H9 (cell line): ENCODE results near the gene PVR. TPM values are rescaled to one million over a fixed set of nuclear protein-coding genes. Genes with fewer than 3 reads are reported as not detected.

Experiments
- DNase-seq: peaks from one replicate; pipeline ENCODE4 v3.0.0-alpha.2; 2017
- H2AFZ ChIP-seq: one replicate; pipeline ENCODE4 v1.6.1; 2013; ENCODE audit warnings: mild to moderate bottlenecking, low read length, control low read depth, moderate library complexity
- H2AK5ac ChIP-seq: 2 replicates; pipeline ENCODE4 v1.6.1; 2013; ENCODE audit warnings: low read length, control low read depth, mixed read lengths; ENCODE audit not compliant: insufficient read length
- H2BK120ac ChIP-seq: one replicate; pipeline ENCODE4 v1.6.1; 2013; ENCODE audit warnings: low read depth, mild to moderate bottlenecking, low read length, control low read depth, inconsistent platforms; ENCODE audit not compliant: poor library complexity, severe bottlenecking
- H2BK12ac ChIP-seq: 2 replicates; pipeline ENCODE4 v1.6.1; 2013; ENCODE audit warnings: low read length, control low read depth, mixed read lengths, low read depth; ENCODE audit not compliant: insufficient read length
- H2BK15ac ChIP-seq: 2 replicates; pipeline ENCODE4 v1.6.1; 2013; ENCODE audit warnings: low read depth, low read length, control low read depth
- H2BK20ac ChIP-seq: one replicate; pipeline ENCODE4 v1.6.1; 2013; ENCODE audit warnings: low read depth, mild to moderate bottlenecking, low read length, control low read depth, inconsistent platforms; ENCODE audit not compliant: poor library complexity, severe bottlenecking
- H2BK5ac ChIP-seq: 2 replicates; pipeline ENCODE4 v1.6.1; 2013; ENCODE audit warnings: low read length, control low read depth, mixed read lengths; ENCODE audit not compliant: insufficient read length
- H3K14ac ChIP-seq: 2 replicates; pipeline ENCODE4 v1.6.1; 2013; ENCODE audit warnings: low read length, control low read depth; ENCODE audit not compliant: insufficient read depth
- H3K18ac ChIP-seq: 2 replicates; pipeline ENCODE4 v1.6.1; 2013; ENCODE audit warnings: low read depth, mild to moderate bottlenecking, mixed read lengths, low read length, control low read depth; ENCODE audit not compliant: insufficient read length
- H3K23ac ChIP-seq: 2 replicates; pipeline ENCODE4 v1.6.1; 2013; ENCODE audit warnings: low read length, control low read depth, mixed read lengths, low read depth; ENCODE audit not compliant: insufficient read length
- H3K23me2 ChIP-seq: 2 replicates; pipeline ENCODE4 v1.6.1; 2013; ENCODE audit warnings: low read depth, mild to moderate bottlenecking, mixed read lengths, low read length, control low read depth; ENCODE audit not compliant: insufficient read length, poor library complexity, severe bottlenecking
- H3K27ac ChIP-seq: 2 replicates; pipeline ENCODE4 v1.5.1; 2013; ENCODE audit warnings: low read length, control low read depth, mixed read lengths, low read depth; ENCODE audit not compliant: insufficient read length
- H3K27me3 ChIP-seq: 2 replicates; pipeline ENCODE4 v1.6.1; 2013; ENCODE audit warnings: low read length, control low read depth, inconsistent platforms; ENCODE audit not compliant: insufficient read depth
- H3K4ac ChIP-seq: 2 replicates; pipeline ENCODE4 v1.6.1; 2013; ENCODE audit warnings: low read depth, mild to moderate bottlenecking, control low read depth, inconsistent platforms, low read length, moderate library complexity
- H3K4me1 ChIP-seq: 2 replicates; pipeline ENCODE4 v1.6.1; 2013; ENCODE audit warnings: low read length, control low read depth, inconsistent platforms; ENCODE audit not compliant: insufficient read depth
- H3K4me2 ChIP-seq: 2 replicates; pipeline ENCODE4 v1.6.1; 2013; ENCODE audit warnings: low read length, control low read depth, mixed read lengths; ENCODE audit not compliant: insufficient read length, insufficient read depth
- H3K56ac ChIP-seq: 2 replicates; pipeline ENCODE4 v1.6.1; 2013; ENCODE audit warnings: low read depth, mild to moderate bottlenecking, mixed read lengths, low read length, control low read depth; ENCODE audit not compliant: insufficient read length
- H3K79me1 ChIP-seq: 2 replicates; pipeline ENCODE4 v1.6.1; 2013; ENCODE audit warnings: low read depth, mild to moderate bottlenecking, moderate library complexity, low read length, control low read depth, inconsistent platforms; ENCODE audit not compliant: insufficient read depth, poor library complexity, severe bottlenecking
- H3K79me2 ChIP-seq: 2 replicates; pipeline ENCODE4 v1.6.1; 2013; ENCODE audit warnings: low read length, control low read depth, inconsistent platforms; ENCODE audit not compliant: insufficient read depth
- H3K9ac ChIP-seq: 2 replicates; pipeline ENCODE4 v1.6.1; 2013; ENCODE audit warnings: low read length, control low read depth, mixed read lengths; ENCODE audit not compliant: insufficient read length; ENCODE audit errors: extremely low read depth
- H3K9me3 ChIP-seq: one replicate; pipeline ENCODE4 v1.6.1; 2013; ENCODE audit warnings: low read depth, low read length, inconsistent platforms; ENCODE audit not compliant: control insufficient read depth
- H3T11ph ChIP-seq: one replicate; pipeline ENCODE4 v1.6.1; 2013; ENCODE audit warnings: mild to moderate bottlenecking, low read length, control low read depth, inconsistent platforms
- H4K20me1 ChIP-seq: one replicate; pipeline ENCODE4 v1.6.1; 2013; ENCODE audit not compliant: control insufficient read depth, insufficient read length, insufficient read depth
- H4K5ac ChIP-seq: 2 replicates; pipeline ENCODE4 v1.6.1; 2013; ENCODE audit warnings: low read depth, mild to moderate bottlenecking, mixed read lengths, low read length, control low read depth; ENCODE audit not compliant: insufficient read length
- H4K8ac ChIP-seq: replicated peaks from 2 replicates; pipeline ENCODE4 v1.6.1; 2013; ENCODE audit warnings: low read length, control low read depth, mixed read lengths, low read depth; ENCODE audit not compliant: insufficient read length
- H4K91ac ChIP-seq: 2 replicates; pipeline ENCODE4 v1.6.1; 2013; ENCODE audit warnings: low read depth, mild to moderate bottlenecking, moderate library complexity, mixed read lengths, low read length, control low read depth; ENCODE audit not compliant: insufficient read length
- H3K27ac Mint-ChIP-seq, 3 experiments: 2 replicates in 2 of 3; 3 replicates in 1 of 3; pipeline ENCODE4 v1.8.0; 2020 to 2021; ENCODE audit warnings: mixed read lengths in 3 of 3, mild to moderate bottlenecking in 1 of 3, moderate library complexity in 1 of 3
- H3K27me3 Mint-ChIP-seq: 2 replicates; pipeline ENCODE4 v1.8.0; 2021; ENCODE audit warnings: low read depth, mild to moderate bottlenecking, moderate library complexity, mixed read lengths
- H3K36me3 Mint-ChIP-seq, 3 experiments: 2 replicates in 2 of 3; 3 replicates in 1 of 3; pipeline ENCODE4 v1.8.0; 2020 to 2021; ENCODE audit warnings: low read depth in 3 of 3, mixed read lengths in 3 of 3; ENCODE audit not compliant: insufficient read depth in 1 of 3
- H3K4me1 Mint-ChIP-seq, 2 experiments: 2 replicates each; pipeline ENCODE4 v1.8.0; 2020; ENCODE audit warnings: mixed read lengths in 2 of 2
- H3K4me3 Mint-ChIP-seq, 2 experiments: 2 replicates in 1 of 2; 3 replicates in 1 of 2; pipeline ENCODE4 v1.8.0; 2020 to 2021; ENCODE audit warnings: mild to moderate bottlenecking in 2 of 2, mixed read lengths in 2 of 2, moderate library complexity in 1 of 2
- H3K9me3 Mint-ChIP-seq, 2 experiments: 2 replicates in 1 of 2; 3 replicates in 1 of 2; pipeline ENCODE4 v1.8.0; 2020; ENCODE audit warnings: mild to moderate bottlenecking in 2 of 2, mixed read lengths in 2 of 2, moderate library complexity in 1 of 2
- WGBS: extraction: QIAGEN DNeasy Blood & Tissue Kit; methylation state at CpG from one replicate; pipeline ENCODE4 v1.1.7; 2013; ENCODE audit warnings: missing lambda C conversion rate, low lambda C conversion rate, mixed read lengths; ENCODE audit not compliant: insufficient read length; ENCODE audit errors: extremely low coverage; 5-methylcytosine and 5-hydroxymethylcytosine counted together
- total RNA-seq: library from RNA; stranded (reverse); gene quantifications from 2 replicates; pipeline ENCODE4 v1.2.1, GENCODE V29; 2021
- TF ChIP-seq, protein P1 (sequence below): fragments of 200-600 bp; sonication (generic); conservative IDR thresholded peaks from 3 replicates; pipeline ENCODE4 v1.8.0; 2021; ENCODE audit warnings: antibody characterized with exemption, mild to moderate bottlenecking

PVR gene
- total RNA-seq, 1 experiment from 2014 or later: 29.2 TPM

DNA sequence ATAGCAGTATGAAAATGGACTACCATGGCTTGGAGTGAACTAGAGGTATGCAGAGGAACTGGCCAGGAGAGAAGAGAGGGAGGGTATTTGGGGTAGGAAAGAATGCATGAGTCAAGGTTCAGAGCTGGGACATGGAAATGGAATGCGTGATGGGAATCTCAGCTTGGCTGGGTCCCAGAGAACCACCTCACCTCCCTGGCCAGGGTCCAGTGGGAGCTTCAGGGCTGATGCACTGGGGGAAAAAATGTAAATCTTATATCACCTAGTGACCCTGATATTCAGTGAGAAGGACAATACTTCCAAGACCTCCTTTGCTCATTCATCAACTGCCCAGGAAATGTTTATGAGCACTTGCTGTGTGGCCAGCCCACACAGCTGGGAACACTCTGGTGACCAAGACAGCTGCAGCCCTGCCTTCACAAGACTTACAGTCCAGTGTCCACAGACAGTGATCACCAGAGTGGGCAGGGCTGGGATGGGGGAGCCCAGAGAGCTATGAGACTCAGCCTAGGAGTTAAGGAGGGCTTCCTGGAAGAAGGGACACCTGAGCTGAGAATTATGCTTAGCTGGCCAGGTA is 17.6 kb upstream of the PVR start:
- H3K27ac Mint-ChIP-seq: peak overlapping the region in 1 of 3 experiments; percentile 44; a peak in 1 of 7 replicates
- TF ChIP-seq, protein P1, sequence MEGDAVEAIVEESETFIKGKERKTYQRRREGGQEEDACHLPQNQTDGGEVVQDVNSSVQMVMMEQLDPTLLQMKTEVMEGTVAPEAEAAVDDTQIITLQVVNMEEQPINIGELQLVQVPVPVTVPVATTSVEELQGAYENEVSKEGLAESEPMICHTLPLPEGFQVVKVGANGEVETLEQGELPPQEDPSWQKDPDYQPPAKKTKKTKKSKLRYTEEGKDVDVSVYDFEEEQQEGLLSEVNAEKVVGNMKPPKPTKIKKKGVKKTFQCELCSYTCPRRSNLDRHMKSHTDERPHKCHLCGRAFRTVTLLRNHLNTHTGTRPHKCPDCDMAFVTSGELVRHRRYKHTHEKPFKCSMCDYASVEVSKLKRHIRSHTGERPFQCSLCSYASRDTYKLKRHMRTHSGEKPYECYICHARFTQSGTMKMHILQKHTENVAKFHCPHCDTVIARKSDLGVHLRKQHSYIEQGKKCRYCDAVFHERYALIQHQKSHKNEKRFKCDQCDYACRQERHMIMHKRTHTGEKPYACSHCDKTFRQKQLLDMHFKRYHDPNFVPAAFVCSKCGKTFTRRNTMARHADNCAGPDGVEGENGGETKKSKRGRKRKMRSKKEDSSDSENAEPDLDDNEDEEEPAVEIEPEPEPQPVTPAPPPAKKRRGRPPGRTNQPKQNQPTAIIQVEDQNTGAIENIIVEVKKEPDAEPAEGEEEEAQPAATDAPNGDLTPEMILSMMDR: no peak
- Histone ChIP-seq H2BK15ac (no peak overlapping the region), H3K4ac (no peak overlapping the region), H3K79me2 (no peaks in the 10 kb centered on the region), H2BK5ac (no peak overlapping the region), H3K27me3 (no peaks in the 10 kb centered on the region), H2AK5ac (no peak overlapping the region), H2BK12ac (no peak overlapping the region), H4K5ac (no peak overlapping the region), H4K8ac (no peak overlapping the region), H3K23me2 (no peaks in the 10 kb centered on the region), H3T11ph (no peak overlapping the region), H3K9ac (no peak overlapping the region), H3K4me1 (no peaks in the 10 kb centered on the region), H3K18ac (no peak overlapping the region), H3K79me1 (no peaks in the 10 kb centered on the region), H2AFZ (no peak overlapping the region), H3K23ac (no peak overlapping the region), H3K4me2 (no peak overlapping the region), H3K56ac (no peak overlapping the region), H3K9me3 (no peaks in the 10 kb centered on the region), H4K91ac (no peak overlapping the region), H2BK120ac (no peak overlapping the region), H2BK20ac (no peak overlapping the region), H3K27ac (no peak overlapping the region), H3K14ac (no peak overlapping the region), H4K20me1 (no peaks in the 10 kb centered on the region)
- peaks cover 0 to 6% (median 0%) of the 10 kb centered on the region in 3 experiments; a peak in 2 of 7 replicates for H3K36me3 Mint-ChIP-seq
- no peak overlapping the region for H3K4me3 Mint-ChIP-seq
- DNase-seq: no peak
- no CpG with 5 or more reads among the region's 1 CpG for WGBS
- peaks cover 2% of the 10 kb centered on the region for H3K27me3 Mint-ChIP-seq
- peaks cover 0 to 4% of the 10 kb centered on the region in 2 experiments; a peak in 1 of 4 replicates for H3K4me1 Mint-ChIP-seq
- no peaks in the 10 kb centered on the region for H3K9me3 Mint-ChIP-seq
